ENCODE results near the gene DCHS2.

DNA sequence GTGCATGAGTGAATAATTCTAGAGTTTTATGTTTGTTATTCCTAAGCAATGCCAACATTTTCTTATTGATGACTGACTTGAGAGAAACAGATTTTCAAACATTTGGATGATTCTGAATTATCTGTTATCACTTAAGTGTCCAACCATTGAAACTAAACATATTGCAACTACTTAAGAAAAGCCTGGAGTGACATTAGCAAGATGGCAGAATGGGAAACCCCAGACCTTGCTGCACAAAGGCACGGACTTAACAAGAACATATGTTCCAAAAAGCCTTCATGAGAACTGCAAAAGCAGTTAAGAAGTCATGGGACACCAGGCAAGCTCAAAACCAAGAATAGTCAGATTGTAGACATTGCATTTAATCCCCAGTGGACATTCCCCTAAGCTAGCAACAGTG lies 215.1 kb downstream of the DCHS2 start:
- TF ChIP-seq POLR2AphosphoS5 (IDR thresholded peaks at IDR 0.05; ENCODE audit: low read depth, low read length) (no peak), TAF1 (IDR thresholded peaks at IDR 0.05; ENCODE audit: borderline replicate concordance, insufficient read depth, low read length) (no peak), SIN3A (IDR thresholded peaks at IDR 0.05; ENCODE audit: borderline replicate concordance, insufficient read depth, low read length) (no peak), FOXP2 (optimal IDR thresholded peaks at IDR 0.05; ENCODE audit: borderline replicate concordance, extremely low read depth, extremely low read length, insufficient read depth) (no peak)
- TF ChIP-seq, protein P1, sequence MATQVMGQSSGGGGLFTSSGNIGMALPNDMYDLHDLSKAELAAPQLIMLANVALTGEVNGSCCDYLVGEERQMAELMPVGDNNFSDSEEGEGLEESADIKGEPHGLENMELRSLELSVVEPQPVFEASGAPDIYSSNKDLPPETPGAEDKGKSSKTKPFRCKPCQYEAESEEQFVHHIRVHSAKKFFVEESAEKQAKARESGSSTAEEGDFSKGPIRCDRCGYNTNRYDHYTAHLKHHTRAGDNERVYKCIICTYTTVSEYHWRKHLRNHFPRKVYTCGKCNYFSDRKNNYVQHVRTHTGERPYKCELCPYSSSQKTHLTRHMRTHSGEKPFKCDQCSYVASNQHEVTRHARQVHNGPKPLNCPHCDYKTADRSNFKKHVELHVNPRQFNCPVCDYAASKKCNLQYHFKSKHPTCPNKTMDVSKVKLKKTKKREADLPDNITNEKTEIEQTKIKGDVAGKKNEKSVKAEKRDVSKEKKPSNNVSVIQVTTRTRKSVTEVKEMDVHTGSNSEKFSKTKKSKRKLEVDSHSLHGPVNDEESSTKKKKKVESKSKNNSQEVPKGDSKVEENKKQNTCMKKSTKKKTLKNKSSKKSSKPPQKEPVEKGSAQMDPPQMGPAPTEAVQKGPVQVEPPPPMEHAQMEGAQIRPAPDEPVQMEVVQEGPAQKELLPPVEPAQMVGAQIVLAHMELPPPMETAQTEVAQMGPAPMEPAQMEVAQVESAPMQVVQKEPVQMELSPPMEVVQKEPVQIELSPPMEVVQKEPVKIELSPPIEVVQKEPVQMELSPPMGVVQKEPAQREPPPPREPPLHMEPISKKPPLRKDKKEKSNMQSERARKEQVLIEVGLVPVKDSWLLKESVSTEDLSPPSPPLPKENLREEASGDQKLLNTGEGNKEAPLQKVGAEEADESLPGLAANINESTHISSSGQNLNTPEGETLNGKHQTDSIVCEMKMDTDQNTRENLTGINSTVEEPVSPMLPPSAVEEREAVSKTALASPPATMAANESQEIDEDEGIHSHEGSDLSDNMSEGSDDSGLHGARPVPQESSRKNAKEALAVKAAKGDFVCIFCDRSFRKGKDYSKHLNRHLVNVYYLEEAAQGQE (IDR thresholded peaks at IDR 0.05; ENCODE audit: insufficient read depth in 1 of 2, low read depth in 2 of 2, low read length in 2 of 2) = no peak
